ENCODE measurements around the gene MRPS25.
A peak's percentile ranks its signal among the peaks of the same experiment; 100 is the strongest.
"Not testable (repeated sequence)": the region's sequence is repeated elsewhere in the genome, so short reads cannot be mapped to it uniquely, and the experiment has no call there.

MRPS25 gene

GRCh38 chr3:15014606-15015328 lies 50.3 kb downstream of the MRPS25 start:
- peak; percentile 44 for DNase-seq (ENCODE audit: low read depth)
- no peak for TF ChIP-seq CTCF (conservative IDR thresholded peaks at IDR 0.05; ENCODE audit: low read depth, low read length)
- no peak overlapping the region for H3K4me3 ChIP-seq (ENCODE audit: low read depth, low read length)

GRCh38 chr3:15011174-15011573 lies 53.9 kb downstream of the MRPS25 start:
- H3K4me3 ChIP-seq (ENCODE audit: low read depth, low read length), result no peak overlapping the region
- DNase-seq (ENCODE audit: low read depth), result no peak
- TF ChIP-seq CTCF (conservative IDR thresholded peaks at IDR 0.05; ENCODE audit: low read depth, low read length), result no peak

- no peak overlapping the region for H3K4me3 ChIP-seq (ENCODE audit: low read depth, low read length)
- DNase-seq (ENCODE audit: low read depth), result no peak
- TF ChIP-seq CTCF (conservative IDR thresholded peaks at IDR 0.05; ENCODE audit: low read depth, low read length), result no peak
Measured at GRCh38 chr3:15010664-15011063, 54.5 kb downstream of the MRPS25 start.

GRCh38 chr3:15009167-15009566 lies 55.9 kb downstream of the MRPS25 start:
- DNase-seq (ENCODE audit: low read depth), result no peak
- TF ChIP-seq CTCF (conservative IDR thresholded peaks at IDR 0.05; ENCODE audit: low read depth, low read length), result no peak
- no peak overlapping the region for H3K4me3 ChIP-seq (ENCODE audit: low read depth, low read length)

- H3K4me3 ChIP-seq (ENCODE audit: low read depth, low read length), result no peak overlapping the region
- DNase-seq (ENCODE audit: low read depth), result peak; percentile 89
- TF ChIP-seq CTCF (conservative IDR thresholded peaks at IDR 0.05; ENCODE audit: low read depth, low read length), result no peak
Measured at GRCh38 chr3:15007681-15008141, 57.4 kb downstream of the MRPS25 start.

- not testable (repeated sequence) for H3K4me3 ChIP-seq (ENCODE audit: low read depth, low read length); DNase-seq (ENCODE audit: low read depth)
Measured at GRCh38 chr3:14999182-14999581, 65.9 kb downstream of the MRPS25 start.

All from choroid plexus epithelial cell (primary cell).